ENCODE results near the gene ARIH1. TPM values are rescaled to one million over a fixed set of nuclear protein-coding genes. Genes with fewer than 3 reads are reported as not detected.
"Not testable (repeated sequence)": the region's sequence is repeated elsewhere in the genome, so short reads cannot be mapped to it uniquely, and the experiment has no call there.

ARIH1 gene
- total RNA-seq, 1 donor, result 106 TPM

- no peaks in the 10 kb centered on the region for H3K9me3 ChIP-seq (ENCODE audit: low read depth, low read length)
These were observed 116.3 kb downstream of the ARIH1 start for GRCh38 chr15:72590427-72590826.

GRCh38 chr15:72591361-72591760, 117.2 kb downstream of the ARIH1 start:
- H3K27me3 ChIP-seq (ENCODE audit: insufficient read depth, low read length), result no peaks in the 10 kb centered on the region
- no peaks in the 10 kb centered on the region for H3K4me1 ChIP-seq (ENCODE audit: insufficient read depth, low read length)
- H3K4me3 ChIP-seq (ENCODE audit: low read length), result no peak overlapping the region
- no peaks in the 10 kb centered on the region for H3K9me3 ChIP-seq (ENCODE audit: low read depth, low read length)

More at GRCh38 chr15:72590427-72590826, 116.3 kb downstream of the ARIH1 start:
- no peaks in the 10 kb centered on the region for H3K27me3 ChIP-seq (ENCODE audit: insufficient read depth, low read length)
- no peaks in the 10 kb centered on the region for H3K4me1 ChIP-seq (ENCODE audit: insufficient read depth, low read length)
- no peak overlapping the region for H3K4me3 ChIP-seq (ENCODE audit: low read length)

GRCh38 chr15:72592097-72592496, 118.0 kb downstream of the ARIH1 start:
- Histone ChIP-seq H3K9me3 (ENCODE audit: low read depth, low read length) (no peaks in the 10 kb centered on the region), H3K27me3 (ENCODE audit: insufficient read depth, low read length) (no peaks in the 10 kb centered on the region), H3K4me1 (ENCODE audit: insufficient read depth, low read length) (no peaks in the 10 kb centered on the region), H3K4me3 (ENCODE audit: low read length) (no peak overlapping the region)

GRCh38 chr15:72592676-72593075, 118.5 kb downstream of the ARIH1 start:
- Histone ChIP-seq H3K27me3 (ENCODE audit: insufficient read depth, low read length) (no peaks in the 10 kb centered on the region), H3K9me3 (ENCODE audit: low read depth, low read length) (no peaks in the 10 kb centered on the region), H3K4me1 (ENCODE audit: insufficient read depth, low read length) (no peaks in the 10 kb centered on the region), H3K4me3 (ENCODE audit: low read length) (no peak overlapping the region)

- H3K9me3 ChIP-seq (ENCODE audit: low read depth, low read length), result no peaks in the 10 kb centered on the region
These were observed 119.7 kb downstream of the ARIH1 start for GRCh38 chr15:72593838-72594237.

GRCh38 chr15:72599855-72600464, 125.8 kb downstream of the ARIH1 start:
- Histone ChIP-seq H3K4me1 (ENCODE audit: insufficient read depth, low read length) (no peaks in the 10 kb centered on the region), H3K9me3 (ENCODE audit: low read depth, low read length) (no peaks in the 10 kb centered on the region), H3K4me3 (ENCODE audit: low read length) (no peak overlapping the region), H3K27me3 (ENCODE audit: insufficient read depth, low read length) (no peaks in the 10 kb centered on the region)

More at GRCh38 chr15:72593838-72594237, 119.7 kb downstream of the ARIH1 start:
- no peak overlapping the region for H3K4me3 ChIP-seq (ENCODE audit: low read length)
- H3K4me1 ChIP-seq (ENCODE audit: insufficient read depth, low read length), result no peaks in the 10 kb centered on the region
- H3K27me3 ChIP-seq (ENCODE audit: insufficient read depth, low read length), result no peaks in the 10 kb centered on the region

GRCh38 chr15:72604794-72605193, 130.7 kb downstream of the ARIH1 start:
- Histone ChIP-seq H3K4me1 (ENCODE audit: insufficient read depth, low read length) (no peaks in the 10 kb centered on the region), H3K27me3 (ENCODE audit: insufficient read depth, low read length) (no peaks in the 10 kb centered on the region), H3K9me3 (ENCODE audit: low read depth, low read length) (no peaks in the 10 kb centered on the region), H3K4me3 (ENCODE audit: low read length) (no peak overlapping the region)

- H3K27me3 ChIP-seq (ENCODE audit: insufficient read depth, low read length); H3K4me1 ChIP-seq (ENCODE audit: insufficient read depth, low read length); H3K9me3 ChIP-seq (ENCODE audit: low read depth, low read length); H3K4me3 ChIP-seq (ENCODE audit: low read length): not testable (repeated sequence)
These were observed 134.0 kb downstream of the ARIH1 start for GRCh38 chr15:72608084-72608483.

- Histone ChIP-seq H3K9me3 (ENCODE audit: low read depth, low read length) (no peaks in the 10 kb centered on the region), H3K27me3 (ENCODE audit: insufficient read depth, low read length) (no peaks in the 10 kb centered on the region), H3K4me3 (ENCODE audit: low read length) (no peak overlapping the region), H3K4me1 (ENCODE audit: insufficient read depth, low read length) (no peaks in the 10 kb centered on the region)
These were observed 135.7 kb downstream of the ARIH1 start for GRCh38 chr15:72609862-72610261.

- not testable (repeated sequence) for H3K4me1 ChIP-seq (ENCODE audit: insufficient read depth, low read length); H3K4me3 ChIP-seq (ENCODE audit: low read length); H3K9me3 ChIP-seq (ENCODE audit: low read depth, low read length); H3K27me3 ChIP-seq (ENCODE audit: insufficient read depth, low read length)
These were observed 138.2 kb downstream of the ARIH1 start for GRCh38 chr15:72612324-72612723.

- Histone ChIP-seq H3K27me3 (ENCODE audit: insufficient read depth, low read length) (no peaks in the 10 kb centered on the region), H3K4me1 (ENCODE audit: insufficient read depth, low read length) (no peaks in the 10 kb centered on the region), H3K4me3 (ENCODE audit: low read length) (no peak overlapping the region), H3K9me3 (ENCODE audit: low read depth, low read length) (no peaks in the 10 kb centered on the region)
These were observed 140.8 kb downstream of the ARIH1 start for GRCh38 chr15:72614810-72615532.

GRCh38 chr15:72615533-72616233, 141.6 kb downstream of the ARIH1 start:
- H3K27me3 ChIP-seq (ENCODE audit: insufficient read depth, low read length); H3K4me1 ChIP-seq (ENCODE audit: insufficient read depth, low read length); H3K4me3 ChIP-seq (ENCODE audit: low read length); H3K9me3 ChIP-seq (ENCODE audit: low read depth, low read length): not testable (repeated sequence)

GRCh38 chr15:72616491-72617210, 142.5 kb downstream of the ARIH1 start:
- Histone ChIP-seq H3K27me3 (ENCODE audit: insufficient read depth, low read length) (no peaks in the 10 kb centered on the region), H3K4me1 (ENCODE audit: insufficient read depth, low read length) (no peaks in the 10 kb centered on the region)

GRCh38 chr15:72623854-72624253, 149.7 kb downstream of the ARIH1 start:
- not testable (repeated sequence) for H3K4me1 ChIP-seq (ENCODE audit: insufficient read depth, low read length); H3K4me3 ChIP-seq (ENCODE audit: low read length); H3K27me3 ChIP-seq (ENCODE audit: insufficient read depth, low read length); H3K9me3 ChIP-seq (ENCODE audit: low read depth, low read length)

More at GRCh38 chr15:72616491-72617210, 142.5 kb downstream of the ARIH1 start:
- H3K9me3 ChIP-seq (ENCODE audit: low read depth, low read length), result no peaks in the 10 kb centered on the region
- H3K4me3 ChIP-seq (ENCODE audit: low read length), result no peak overlapping the region

- H3K4me3 ChIP-seq (ENCODE audit: low read length); H3K4me1 ChIP-seq (ENCODE audit: insufficient read depth, low read length); H3K27me3 ChIP-seq (ENCODE audit: insufficient read depth, low read length); H3K9me3 ChIP-seq (ENCODE audit: low read depth, low read length): not testable (repeated sequence)
These were observed 152.0 kb downstream of the ARIH1 start for GRCh38 chr15:72626153-72626552.

Data from mononuclear cell (primary cell).